Measurements from ENCODE around the gene TGM2.

- TF ChIP-seq CTCF (IDR thresholded peaks at IDR 0.05): no peak
- no peak for TF ChIP-seq POLR2A (IDR thresholded peaks at IDR 0.05)
These were observed 29.2 kb downstream of the TGM2 start for GRCh38 chr20:38135651-38136420.

Data from esophagus squamous epithelium (tissue), 4 donors.